SW480 (cell line): ENCODE results near the gene RIC1.
"Not testable (repeated sequence)": the region's sequence is repeated elsewhere in the genome, so short reads cannot be mapped to it uniquely, and the experiment has no call there.

Experiments
- DNase-seq: peaks from one replicate; pipeline ENCODE4 v3.0.0-alpha.2; 2016; ENCODE audit warnings: low spot score

The RIC1 gene

DNA sequence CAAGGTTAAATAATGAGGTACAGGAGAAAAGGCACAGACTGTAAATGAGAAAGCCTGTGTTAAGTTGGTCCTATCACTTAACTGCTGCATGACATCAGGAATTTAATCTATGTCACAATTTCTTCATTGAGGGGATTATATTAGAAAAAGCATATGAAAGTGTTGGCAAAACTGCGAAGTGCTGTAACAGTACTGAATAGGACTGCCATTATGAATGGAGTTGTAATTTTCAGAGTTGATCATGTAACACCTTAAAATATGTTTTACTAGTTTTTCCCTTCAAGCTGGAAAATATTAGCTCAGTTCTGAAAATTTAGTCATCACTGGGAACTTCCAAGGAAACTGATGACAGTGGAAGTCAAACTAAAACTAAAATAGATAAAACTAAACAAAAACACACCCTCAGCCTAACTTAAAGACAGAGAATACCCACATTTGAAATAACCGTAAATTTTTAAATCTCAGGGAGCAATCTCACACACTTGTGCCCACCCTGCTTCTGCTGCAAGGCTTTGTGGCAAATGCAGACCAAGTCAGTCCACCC is 158.9 kb downstream of the RIC1 start:
- no peak for DNase-seq

DNA sequence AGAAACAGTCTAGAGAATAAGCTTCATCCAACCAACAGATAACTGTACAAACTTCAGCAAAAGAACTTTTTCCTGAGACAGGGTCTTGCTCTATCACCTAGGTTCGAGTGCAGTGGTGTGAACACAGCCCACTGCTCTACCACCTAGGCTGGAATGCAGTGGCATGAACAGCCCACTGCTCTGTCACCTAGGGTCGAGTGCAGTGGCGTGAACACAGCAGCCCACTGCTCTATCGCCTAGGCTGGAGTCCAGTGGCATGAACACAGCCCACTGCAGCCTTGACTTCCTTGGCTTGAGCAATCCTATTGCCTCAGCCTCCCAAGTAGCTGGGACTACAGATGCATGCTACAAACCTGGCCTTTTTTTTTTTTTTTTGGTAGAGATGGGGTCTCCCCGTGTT is 160.6 kb downstream of the RIC1 start:
- no peak for DNase-seq

DNA sequence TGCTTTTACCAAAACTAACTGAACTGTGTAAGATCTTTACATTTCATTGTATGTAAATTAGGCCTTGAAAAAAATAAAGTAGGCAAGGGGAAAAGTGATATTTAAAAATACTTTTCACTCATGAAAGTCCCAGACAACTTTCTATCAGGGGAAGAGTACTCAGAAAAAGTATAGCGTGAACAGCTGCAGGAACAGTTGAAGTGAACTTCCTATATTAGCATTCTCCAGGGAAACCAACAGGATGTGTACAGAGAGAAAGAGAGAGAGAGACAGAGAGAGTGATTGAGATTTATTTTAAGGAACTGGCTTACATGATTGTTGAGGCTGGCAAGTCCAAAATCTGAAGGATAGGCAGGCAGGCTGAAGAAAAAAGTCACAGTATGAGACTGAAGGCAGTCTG is 162.0 kb downstream of the RIC1 start:
- no peak for DNase-seq

DNA sequence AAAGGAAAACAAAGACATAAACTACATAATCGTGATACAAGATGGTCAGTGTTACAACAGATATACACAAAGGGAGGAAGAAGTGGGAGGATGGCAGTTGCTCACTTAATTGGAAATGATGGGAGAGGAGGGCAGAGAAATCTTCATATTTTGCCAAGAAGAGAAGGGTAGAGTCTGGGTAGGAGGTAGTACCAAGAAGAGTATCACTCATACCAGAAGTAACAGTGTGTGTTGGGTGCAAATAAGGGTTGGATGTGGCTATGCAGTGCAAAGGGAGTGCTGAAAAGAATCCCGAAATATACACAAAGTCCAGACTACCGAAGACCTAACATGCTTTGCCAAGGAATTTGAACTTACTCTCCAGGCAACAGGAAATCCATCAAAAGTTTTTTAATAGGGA is 163.0 kb downstream of the RIC1 start:
- no peak for DNase-seq

DNA sequence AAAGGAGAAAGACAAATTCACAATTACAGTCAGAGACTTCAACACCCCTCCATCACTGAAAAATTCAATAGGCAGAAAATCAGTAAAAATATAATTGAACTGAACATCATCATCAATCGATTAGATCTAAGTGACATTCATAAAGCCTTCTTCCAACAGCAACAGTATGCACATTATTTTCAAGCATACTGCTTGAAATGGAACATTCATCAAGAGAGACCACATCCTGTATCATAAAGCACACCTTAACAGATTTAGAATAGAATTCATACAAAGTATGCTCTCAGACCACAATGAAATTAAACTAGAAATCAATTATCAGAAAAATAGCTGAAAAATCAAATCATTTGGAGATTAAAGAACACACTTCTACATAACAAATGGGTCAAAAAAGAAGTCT is 164.9 kb downstream of the RIC1 start:
- no peak for DNase-seq

DNA sequence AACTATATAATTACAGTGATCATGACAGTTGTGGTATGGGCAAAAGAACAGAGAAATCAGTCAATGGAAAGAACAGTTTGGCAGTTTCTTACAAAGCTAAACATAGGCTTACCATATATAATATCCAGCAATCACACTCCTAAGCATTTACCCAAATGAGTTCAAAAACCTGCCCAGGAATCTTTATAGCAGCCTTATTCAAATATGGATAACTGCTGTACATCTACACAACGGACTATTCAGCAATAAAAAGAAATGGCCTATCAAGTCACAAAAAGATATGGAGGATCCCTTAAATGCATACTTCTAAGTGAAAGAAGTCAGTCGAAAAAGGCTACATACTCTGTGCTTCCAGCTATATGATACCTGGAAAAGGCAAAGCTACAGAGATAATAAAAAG is 167.4 kb downstream of the RIC1 start:
- no peak for DNase-seq

DNA sequence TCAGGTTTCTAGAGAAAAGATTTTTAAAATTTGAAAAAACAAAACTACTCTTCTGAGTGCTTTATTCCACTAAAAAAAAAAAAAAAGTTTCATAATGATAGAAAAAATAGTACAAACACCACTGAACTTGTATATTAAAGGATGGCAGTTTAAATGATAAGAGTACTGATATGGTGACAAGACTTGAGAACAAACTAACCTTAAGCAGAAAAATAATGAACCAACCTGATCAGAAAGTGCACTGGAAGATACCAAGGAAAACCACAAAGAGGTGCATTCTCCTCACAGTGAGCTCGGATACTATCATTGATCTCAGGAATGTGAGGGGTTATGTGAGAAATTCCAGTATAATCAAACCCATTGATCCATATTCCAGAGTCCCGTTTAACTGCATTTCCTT is 169.7 kb downstream of the RIC1 start:
- DNase-seq: no peak

DNA sequence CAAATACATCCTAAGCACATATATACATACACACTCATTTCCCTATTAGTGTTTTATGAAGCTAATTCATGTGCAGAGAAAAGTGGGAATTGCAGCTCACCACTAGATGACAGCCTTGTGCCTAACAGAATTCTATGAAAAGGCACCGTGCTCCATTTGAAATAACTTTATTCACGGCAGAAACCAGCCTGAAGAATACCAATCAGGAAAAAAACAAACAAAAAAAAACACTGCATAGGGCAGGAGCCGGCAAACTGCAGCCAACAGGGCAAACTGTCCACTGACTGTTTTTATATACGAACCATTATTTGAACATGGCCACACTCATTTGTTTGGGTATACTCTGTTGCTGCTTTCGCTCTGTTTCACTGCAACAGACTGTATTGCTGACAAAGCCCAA is 170.4 kb downstream of the RIC1 start:
- peak; percentile 50 for DNase-seq

DNA sequence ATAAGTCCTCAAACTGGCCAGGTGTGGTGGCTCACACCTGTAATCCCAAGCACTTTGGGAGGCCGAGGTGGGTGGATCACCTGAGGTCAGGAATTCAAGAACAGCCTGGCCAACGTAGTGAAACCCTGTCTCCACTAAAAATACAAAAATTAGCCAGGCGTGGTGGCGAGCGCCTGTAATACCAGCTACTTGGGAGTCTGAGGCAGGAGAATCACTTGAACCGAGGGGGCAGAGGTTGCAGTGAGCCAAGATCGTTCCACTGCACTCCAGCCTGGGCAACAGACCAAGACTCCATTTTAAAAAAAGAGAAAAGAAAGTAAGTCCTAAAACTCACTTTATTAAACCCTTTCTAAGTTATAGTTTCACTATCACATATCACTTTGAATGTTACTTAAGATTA is 171.5 kb downstream of the RIC1 start:
- not testable (repeated sequence) for DNase-seq

DNA sequence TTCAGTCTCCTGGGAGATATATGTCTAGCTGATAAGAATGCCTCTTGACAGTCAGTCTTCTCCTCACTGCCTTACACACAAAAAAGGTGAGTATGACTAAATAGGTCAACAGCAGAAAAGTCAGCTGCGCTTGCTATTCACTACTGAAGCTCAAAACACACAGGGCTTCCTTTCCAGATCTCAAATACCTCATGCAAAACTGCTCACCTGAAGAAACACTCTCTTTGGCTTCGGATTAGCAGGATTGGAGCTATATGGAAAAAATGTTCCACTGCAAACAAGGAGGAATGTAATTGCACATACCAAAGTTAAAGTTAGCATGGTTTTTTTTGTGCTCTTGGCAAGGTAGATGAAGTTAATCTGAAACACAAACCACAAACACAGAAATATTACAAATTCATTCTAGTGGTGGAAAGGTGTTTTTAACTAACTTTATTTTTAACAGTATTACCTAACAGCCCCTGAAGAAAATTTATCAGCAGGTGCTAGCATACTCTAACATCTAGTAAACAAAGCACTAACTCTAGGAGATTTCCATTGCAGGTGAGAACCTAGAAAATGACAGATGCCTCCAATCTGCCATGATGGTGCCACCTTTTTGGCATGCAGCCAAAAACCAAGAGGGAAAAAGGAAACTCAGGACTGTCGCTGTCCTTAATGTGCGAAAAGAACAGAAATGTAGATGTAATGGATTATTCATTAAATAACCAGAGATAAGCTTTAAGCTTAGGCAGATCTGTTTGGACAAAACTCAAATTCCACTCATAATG is 172.2 kb downstream of the RIC1 start:
- DNase-seq: no peak

DNA sequence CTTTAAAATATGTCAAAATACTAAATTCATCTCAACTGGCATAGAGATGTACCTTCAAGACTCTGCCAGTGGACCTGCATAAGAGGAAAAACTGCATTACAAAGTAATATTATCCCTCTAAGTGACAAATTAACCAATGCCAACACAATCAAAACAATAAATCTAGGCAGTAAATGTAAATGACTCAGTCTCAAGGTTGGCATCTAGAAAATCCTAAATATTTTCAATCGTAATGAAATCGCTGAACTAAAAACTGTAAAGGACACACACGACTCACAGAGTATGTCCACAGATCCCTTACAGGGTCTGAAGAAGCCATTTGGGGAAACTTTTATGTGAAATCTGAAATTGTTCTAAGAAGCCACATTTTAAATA is 172.8 kb downstream of the RIC1 start:
- DNase-seq: no peak

DNA sequence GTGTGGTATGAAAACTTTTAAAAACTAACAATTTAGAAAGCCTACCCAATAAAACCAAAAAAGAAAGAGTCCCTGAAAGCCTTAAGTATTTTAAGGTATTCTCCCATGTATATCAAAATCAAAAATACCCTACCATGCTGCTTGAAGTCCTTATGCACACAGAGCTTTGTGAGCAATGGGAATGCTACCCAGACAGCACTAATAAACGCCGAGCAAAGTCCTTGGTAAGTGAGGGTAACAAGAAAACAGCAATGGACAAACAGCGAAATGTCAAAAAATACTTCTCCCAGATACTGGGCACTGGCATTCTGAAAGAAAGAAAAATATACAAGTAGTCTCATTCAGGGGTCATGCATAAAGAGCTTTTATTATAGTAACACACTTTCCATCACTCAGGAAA is 176.6 kb downstream of the RIC1 start:
- no peak for DNase-seq

DNA sequence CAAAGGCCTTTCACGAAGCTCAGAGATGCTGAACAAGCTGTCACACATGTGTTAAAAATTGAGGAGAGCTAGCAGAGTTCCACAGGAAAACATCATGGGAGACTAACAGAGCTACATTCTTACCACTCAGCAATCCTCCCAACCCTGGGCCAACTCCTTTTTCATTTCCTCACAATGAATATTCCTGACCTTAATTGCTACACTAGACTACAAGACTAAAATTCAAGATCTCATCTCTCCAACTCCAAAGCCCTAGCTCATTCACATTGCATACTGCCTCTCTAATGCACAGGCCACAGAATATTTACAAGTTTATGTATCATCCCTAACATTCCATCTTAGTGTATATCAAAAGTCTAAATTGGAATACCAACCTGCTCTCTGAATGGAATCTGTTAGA is 182.8 kb downstream of the RIC1 start:
- no peak for DNase-seq

DNA sequence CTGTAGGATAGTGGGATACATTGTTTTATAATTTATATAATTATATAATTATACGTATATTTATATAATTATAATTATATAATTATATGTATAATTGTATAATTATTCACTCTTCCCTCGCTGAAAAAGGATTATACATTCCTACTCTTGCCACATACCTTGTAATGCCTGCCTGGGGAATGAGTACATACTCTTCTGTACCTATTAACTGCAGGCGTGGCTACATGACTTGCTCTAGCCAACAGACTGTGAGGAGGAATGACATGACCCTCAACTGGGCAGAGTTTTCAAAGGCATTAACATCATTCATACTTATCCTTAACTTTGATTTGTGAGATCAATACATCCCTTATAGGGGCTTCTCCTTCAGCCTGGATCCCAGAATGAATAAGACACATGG is 184.9 kb downstream of the RIC1 start:
- no peak for DNase-seq

DNA sequence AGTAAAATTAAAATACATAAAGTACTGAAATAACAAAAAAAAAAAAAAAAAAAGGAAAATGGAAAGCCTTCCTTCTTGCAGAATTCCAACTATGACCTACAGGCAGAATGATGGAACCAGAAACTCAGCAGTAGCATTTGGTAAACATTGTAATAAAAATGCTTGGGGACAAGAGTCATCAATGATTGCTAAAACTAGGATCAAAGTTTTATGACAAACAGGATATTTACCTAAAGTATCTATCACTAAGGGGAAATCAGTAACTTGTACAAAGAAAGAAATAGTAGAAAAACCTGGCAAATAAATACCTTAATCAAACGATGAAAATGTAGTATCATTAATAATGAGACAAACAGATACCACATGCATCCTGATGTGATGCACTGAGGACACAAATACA is 186.6 kb downstream of the RIC1 start:
- DNase-seq: no peak

DNA sequence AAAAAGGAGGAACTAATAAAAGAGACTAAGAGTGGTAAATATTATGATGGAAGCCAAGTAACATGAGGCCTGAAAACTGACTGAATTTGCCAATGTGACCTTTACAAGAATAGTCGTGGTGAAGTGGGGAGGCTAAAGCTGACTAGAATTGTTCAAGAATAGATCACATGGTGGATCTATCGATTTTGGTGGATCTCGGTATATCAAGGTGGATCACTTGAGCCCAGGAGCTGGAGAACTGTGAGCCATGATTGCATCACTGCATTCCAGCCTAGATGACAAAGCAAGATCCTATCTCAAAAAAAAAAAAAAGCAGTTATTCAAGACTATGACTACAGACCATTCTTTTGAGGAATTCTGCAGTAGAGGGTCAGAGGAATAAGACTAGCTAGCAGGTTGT is 189.0 kb downstream of the RIC1 start:
- DNase-seq: no peak

DNA sequence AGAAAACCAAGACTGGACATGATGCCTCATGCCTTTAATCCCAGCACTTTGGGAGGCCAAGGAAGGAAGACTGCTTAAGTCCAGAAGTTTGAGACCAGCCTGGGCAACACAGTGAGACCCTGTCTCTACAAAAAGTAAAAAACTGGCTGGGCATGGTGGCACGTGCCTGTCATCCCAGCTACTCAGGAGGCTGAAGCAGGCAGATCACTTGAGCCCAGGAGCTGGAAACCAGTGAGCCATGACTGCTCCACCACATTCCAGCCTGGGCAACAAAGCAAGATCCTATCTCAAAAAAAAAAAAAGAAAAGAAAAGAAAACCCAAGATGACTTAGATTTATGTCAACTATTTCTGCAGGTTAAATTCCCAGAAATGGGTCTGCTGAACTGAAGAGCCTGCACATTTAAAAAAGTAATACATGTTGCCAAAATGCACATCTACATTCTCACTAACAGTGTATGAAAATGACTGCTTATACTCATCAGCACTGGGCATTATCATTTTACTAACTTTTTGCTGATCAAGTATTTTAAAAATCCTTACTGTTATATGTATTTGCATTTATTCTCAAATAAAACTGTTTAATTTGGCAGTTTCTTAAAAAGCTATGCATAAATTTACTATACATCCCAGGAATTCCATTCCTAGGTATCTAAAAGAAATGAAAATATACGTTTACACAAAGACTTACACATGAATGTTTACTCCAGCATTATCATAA is 189.7 kb downstream of the RIC1 start:
- DNase-seq: no peak

DNA sequence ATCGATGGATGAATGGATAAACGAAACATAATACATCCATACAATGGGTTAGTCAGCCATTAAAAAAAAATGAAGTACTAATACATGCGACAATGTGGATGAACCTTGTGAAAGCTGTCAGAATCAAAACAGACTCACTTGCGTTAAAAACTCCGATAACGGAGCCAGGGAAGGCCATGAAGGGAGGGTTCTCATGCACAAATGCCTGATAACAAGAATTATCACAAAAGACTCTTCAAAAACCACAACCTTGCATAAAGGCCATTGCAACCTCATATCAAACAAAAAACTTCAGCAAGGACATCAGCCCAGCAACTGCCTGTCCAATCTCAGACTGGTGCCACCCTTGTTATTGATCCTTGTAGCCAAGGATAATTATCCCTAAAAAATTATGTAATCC is 190.3 kb downstream of the RIC1 start:
- DNase-seq: no peak

DNA sequence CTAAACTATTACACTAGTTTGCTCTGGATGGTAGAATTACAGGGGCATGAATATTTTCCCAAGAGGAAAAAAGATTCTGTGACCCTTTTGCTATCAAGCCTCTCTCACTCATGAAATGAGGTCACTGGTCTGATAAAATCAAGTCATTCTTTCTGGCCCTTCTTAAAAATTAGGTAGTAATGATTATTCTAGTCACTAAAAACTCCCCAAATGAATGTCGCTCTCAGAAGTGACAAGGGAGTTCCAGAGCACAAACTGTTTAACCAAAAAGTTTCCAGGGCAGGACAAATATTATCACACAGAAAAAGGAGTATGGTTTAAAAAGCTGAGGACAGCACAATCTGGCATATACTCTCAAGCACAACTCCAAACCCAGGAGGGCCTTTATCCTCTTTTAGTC is 191.5 kb downstream of the RIC1 start:
- DNase-seq: no peak

DNA sequence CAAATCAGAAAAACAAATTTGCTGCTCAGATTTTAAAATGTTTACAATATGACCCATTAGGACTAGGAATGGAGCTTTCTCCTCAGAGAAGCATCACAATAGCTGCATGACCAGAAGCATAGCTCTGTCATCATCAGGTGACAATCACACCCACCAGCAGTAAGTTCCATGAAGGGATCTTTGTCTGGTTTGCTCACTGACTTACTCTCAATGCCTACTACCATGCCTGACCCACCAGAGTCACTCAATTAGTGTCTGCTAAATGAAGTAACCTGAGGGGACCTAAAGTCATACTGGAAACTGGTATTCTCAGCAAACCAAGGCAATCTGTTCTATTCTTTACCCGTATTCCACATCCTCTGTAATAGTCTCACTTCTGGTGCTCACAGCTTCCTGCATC is 196.3 kb downstream of the RIC1 start:
- no peak for DNase-seq
